ENCODE results near the gene COL4A2.

The COL4A2 gene

DNA sequence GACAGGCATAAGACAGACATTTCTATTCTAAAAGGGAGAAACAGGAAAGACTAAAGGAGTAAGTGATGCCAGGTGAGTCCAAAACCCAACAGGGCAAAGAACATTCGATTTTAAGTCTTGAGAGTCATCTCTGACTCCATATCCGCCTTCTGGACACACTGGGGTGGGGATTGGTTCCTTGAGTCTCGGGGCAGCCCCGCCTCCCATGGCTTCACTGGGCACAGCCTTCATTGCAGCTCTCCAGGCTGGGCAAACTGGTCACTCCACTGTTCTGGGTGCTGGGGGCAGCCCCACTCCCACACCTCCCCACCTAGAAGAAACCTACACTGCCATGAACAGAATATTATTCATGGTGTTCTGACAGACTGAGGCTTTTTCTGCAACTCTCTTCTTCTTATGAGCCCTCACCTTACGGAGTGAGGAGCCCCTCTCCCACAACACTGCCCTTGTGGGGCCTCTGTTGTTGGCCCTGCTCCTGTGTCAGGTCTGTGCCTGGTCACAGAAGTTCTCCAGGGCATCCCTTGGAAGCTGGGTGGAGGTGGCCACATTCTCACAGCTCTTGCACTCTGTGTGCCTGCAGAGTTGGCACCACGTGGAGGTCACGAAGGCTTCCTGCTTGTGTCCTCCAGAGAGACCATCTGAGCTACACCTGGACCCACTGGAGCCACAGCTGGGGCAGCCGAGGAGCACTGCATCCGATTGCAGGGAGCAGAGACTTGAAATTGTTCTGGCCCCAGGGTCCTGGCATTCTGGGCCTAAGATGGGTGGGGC, 95.4 kb downstream of the COL4A2 start:
- H3K36me3 ChIP-seq, result no peaks in the 10 kb centered on the region
- DNase-seq, result no peak
- no peak overlapping the region for H3K4me3 ChIP-seq (ENCODE audit: low read depth, low read length)
- H3K9me3 ChIP-seq (ENCODE audit: severe bottlenecking), result no peaks in the 10 kb centered on the region
- H3K27ac ChIP-seq, result no peak overlapping the region
- no peaks in the 10 kb centered on the region for H3K27me3 ChIP-seq (ENCODE audit: insufficient read depth, low read depth, severe bottlenecking)
- TF ChIP-seq, protein P1, sequence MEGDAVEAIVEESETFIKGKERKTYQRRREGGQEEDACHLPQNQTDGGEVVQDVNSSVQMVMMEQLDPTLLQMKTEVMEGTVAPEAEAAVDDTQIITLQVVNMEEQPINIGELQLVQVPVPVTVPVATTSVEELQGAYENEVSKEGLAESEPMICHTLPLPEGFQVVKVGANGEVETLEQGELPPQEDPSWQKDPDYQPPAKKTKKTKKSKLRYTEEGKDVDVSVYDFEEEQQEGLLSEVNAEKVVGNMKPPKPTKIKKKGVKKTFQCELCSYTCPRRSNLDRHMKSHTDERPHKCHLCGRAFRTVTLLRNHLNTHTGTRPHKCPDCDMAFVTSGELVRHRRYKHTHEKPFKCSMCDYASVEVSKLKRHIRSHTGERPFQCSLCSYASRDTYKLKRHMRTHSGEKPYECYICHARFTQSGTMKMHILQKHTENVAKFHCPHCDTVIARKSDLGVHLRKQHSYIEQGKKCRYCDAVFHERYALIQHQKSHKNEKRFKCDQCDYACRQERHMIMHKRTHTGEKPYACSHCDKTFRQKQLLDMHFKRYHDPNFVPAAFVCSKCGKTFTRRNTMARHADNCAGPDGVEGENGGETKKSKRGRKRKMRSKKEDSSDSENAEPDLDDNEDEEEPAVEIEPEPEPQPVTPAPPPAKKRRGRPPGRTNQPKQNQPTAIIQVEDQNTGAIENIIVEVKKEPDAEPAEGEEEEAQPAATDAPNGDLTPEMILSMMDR (IDR thresholded peaks at IDR 0.05; ENCODE audit: low read depth, low read length), result no peak

DNA sequence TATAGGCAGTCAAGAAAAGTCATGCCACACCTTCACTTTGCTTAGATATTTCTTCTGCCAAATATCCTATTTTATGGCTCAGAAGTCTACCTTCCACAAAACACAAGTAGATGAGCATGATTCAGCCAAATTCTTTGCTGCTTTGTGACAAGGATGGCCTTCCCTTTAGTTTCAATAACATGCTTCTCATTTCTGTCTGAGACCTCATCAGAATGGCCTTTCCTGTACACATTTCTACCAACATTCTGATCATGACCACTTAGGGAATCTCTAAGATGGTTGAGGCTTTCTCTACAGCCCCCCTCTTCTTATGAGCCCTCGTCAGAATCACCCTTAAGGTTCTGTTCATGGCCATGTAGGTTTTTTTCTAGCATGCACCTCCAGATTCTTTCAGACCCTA, 96.2 kb downstream of the COL4A2 start:
- Histone ChIP-seq H3K27me3 (ENCODE audit: insufficient read depth, low read depth, severe bottlenecking) (no peaks in the 10 kb centered on the region), H3K9me3 (ENCODE audit: severe bottlenecking) (no peaks in the 10 kb centered on the region), H3K27ac (no peak overlapping the region), H3K36me3 (no peaks in the 10 kb centered on the region), H3K4me3 (ENCODE audit: low read depth, low read length) (no peak overlapping the region)
- TF ChIP-seq, protein P1 (IDR thresholded peaks at IDR 0.05; ENCODE audit: low read depth, low read length), result no peak
- no peak for DNase-seq

DNA sequence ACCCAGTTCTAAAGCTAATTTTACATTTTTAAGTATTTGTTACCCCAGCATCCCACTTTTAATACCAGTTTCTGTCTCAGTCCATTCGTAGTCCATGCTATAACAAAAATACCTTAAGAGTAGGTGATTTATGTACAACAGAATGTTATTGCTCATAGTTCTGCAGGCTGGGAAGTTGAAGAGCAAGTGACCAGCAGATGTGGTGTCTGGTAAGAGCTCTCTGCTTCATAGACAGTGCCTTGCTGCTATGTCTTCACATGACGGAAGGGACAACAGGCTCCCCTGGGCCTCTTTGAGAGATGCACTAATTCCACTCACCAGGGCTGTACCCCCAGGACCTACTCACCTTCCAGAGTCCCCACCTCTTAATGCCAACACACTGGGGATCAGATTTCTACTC, 96.6 kb downstream of the COL4A2 start:
- no peak overlapping the region for H3K27ac ChIP-seq
- no peaks in the 10 kb centered on the region for H3K27me3 ChIP-seq (ENCODE audit: insufficient read depth, low read depth, severe bottlenecking)
- H3K4me3 ChIP-seq (ENCODE audit: low read depth, low read length), result no peak overlapping the region
- no peaks in the 10 kb centered on the region for H3K36me3 ChIP-seq
- TF ChIP-seq, protein P1 (IDR thresholded peaks at IDR 0.05; ENCODE audit: low read depth, low read length), result no peak
- H3K9me3 ChIP-seq (ENCODE audit: severe bottlenecking), result no peaks in the 10 kb centered on the region
- DNase-seq, result no peak

DNA sequence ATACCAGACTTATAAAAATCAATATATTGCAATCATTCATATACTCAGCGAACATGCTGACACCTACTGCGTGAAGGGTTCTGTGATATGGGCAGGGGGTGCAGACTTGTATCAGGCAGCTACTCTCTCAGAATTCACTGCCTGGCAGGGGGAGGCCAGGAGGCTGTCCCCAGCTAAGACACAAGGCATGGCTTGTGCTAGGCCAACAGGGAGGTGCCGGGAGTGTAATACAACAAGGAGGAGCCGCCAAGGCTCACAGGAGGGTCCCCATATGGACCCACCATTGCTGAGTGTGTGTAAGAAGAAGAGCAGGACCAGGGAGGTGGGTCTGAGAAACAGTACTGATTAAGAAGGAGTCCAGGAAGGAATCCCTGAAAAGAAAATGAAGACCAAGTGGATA, 97.2 kb downstream of the COL4A2 start:
- H3K36me3 ChIP-seq, result no peaks in the 10 kb centered on the region
- H3K4me3 ChIP-seq (ENCODE audit: low read depth, low read length), result no peak overlapping the region
- H3K27me3 ChIP-seq (ENCODE audit: insufficient read depth, low read depth, severe bottlenecking), result no peaks in the 10 kb centered on the region
- DNase-seq, result no peak
- TF ChIP-seq, protein P1 (IDR thresholded peaks at IDR 0.05; ENCODE audit: low read depth, low read length), result no peak
- no peaks in the 10 kb centered on the region for H3K9me3 ChIP-seq (ENCODE audit: severe bottlenecking)
- no peak overlapping the region for H3K27ac ChIP-seq

DNA sequence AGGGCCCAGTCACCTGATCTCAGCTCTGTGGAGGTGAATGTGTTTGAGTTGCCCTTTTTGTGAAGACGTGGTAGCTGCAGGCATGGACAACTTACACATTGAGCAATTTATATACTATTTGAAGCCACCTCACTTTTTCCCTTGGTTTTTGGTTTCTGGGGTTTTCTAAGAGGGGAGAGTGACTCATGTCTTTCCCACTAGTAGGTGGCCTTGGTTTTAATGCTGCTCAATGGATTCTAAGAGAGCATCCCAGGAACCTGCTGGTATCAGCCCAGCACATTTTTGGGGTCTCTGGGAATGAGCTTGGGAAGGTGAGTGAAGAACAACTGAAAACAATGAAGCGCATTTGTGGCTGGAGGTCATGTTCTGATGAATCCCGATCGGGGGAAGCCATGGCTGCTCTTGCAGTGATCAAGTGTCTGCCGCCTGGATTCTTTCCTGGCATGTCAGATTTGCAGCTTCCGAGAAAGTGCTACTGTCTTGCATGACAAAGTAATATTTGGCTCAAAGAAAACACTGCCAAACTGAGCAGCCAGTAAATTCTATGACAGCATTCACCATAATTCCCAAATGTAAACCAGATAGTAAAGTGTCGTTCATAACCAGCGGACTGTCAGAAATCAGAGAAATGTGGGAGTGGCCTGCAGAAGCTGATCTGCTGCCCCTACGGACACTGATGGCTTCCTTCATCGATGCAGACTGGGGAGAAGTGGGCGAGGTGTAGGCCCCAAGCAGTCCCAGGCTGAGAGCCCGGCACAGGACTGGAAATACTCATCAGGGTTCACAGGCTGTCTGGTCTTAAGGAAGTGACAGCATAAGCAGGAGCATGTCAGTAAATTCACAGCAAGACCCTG, 98.7 kb downstream of the COL4A2 start:
- Histone ChIP-seq H3K27ac (no peak overlapping the region), H3K36me3 (no peaks in the 10 kb centered on the region), H3K4me3 (ENCODE audit: low read depth, low read length) (no peak overlapping the region), H3K27me3 (ENCODE audit: insufficient read depth, low read depth, severe bottlenecking) (no peaks in the 10 kb centered on the region), H3K9me3 (ENCODE audit: severe bottlenecking) (no peaks in the 10 kb centered on the region)
- no peak for DNase-seq
- TF ChIP-seq, protein P1 (IDR thresholded peaks at IDR 0.05; ENCODE audit: low read depth, low read length), result no peak

Data from WERI-Rb-1 (cell line).